Colonic mucosa (tissue), 4 donors: ENCODE data around the gene AHSG. TPM values are rescaled to one million over a fixed set of nuclear protein-coding genes. Genes with fewer than 3 reads are reported as not detected.
"Not testable (repeated sequence)": the region's sequence is repeated elsewhere in the genome, so short reads cannot be mapped to it uniquely, and the experiment has no call there.

Experiments
- DNase-seq: peaks from one replicate; pipeline ENCODE4 v3.0.0-alpha.2; 2020
- H3K27ac ChIP-seq: fragments of 200-600 bp; one replicate; pipeline ENCODE4 v1.8.0; 2021
- H3K27me3 ChIP-seq: fragments of 200-600 bp; one replicate; pipeline ENCODE4 v1.8.0; 2021
- H3K36me3 ChIP-seq: fragments of 200-600 bp; one replicate; pipeline ENCODE4 v1.8.0; 2021
- H3K4me1 ChIP-seq: fragments of 200-600 bp; one replicate; pipeline ENCODE4 v1.8.0; 2021; ENCODE audit warnings: mild to moderate bottlenecking
- H3K4me3 ChIP-seq: fragments of 200-600 bp; one replicate; pipeline ENCODE4 v1.8.0; 2021
- H3K9ac ChIP-seq, 2 donors: one replicate each; pipeline ENCODE4 v1.7.0; 2013; ENCODE audit warnings: control low read depth in 2 of 2, low read depth in 2 of 2, low read length in 2 of 2
- H3K9me3 ChIP-seq: fragments of 200-600 bp; one replicate; pipeline ENCODE4 v1.8.0; 2021
- CTCF ChIP-seq: fragments of 200-600 bp; IDR thresholded peaks from one replicate; pipeline ENCODE4 v1.8.0; 2022; ENCODE audit warnings: antibody characterized with exemption, mild to moderate bottlenecking
- intact Hi-C: fragments of 100-400 bp; cut with DNase I; formaldehyde crosslinking; loops from one replicate; pipeline ENCODE4 v1.14.1; 2022
- total RNA-seq, 2 donors: library from RNA; stranded (reverse); fragmentation: NEBNext Ultra II Directional in 1 of 2; extraction: Animal tissue kit (Norgen Biotek cat#: 25700) in 1 of 2; gene quantifications; one replicate each; pipeline ENCODE4 v1.2.1, GENCODE V29; 2021
- donor health status: healthy.
- donor health status: DM: no; HTN: no; CAD: no.
- donor health status: DM: no; HTN: no; CAD: no.

AHSG gene
- total RNA-seq, 2 donors from 2014 or later = 1.9 TPM; not detected in 1

GRCh38 chr3:186626254-186626847 lies 13.5 kb downstream of the AHSG start:
- Histone ChIP-seq H3K27me3 (no peaks in the 10 kb centered on the region), H3K9me3 (no peaks in the 10 kb centered on the region), H3K36me3 (no peaks in the 10 kb centered on the region), H3K27ac (no peak overlapping the region), H3K4me1 (no peaks in the 10 kb centered on the region), H3K4me3 (no peak overlapping the region), H3K9ac (no peak overlapping the region)
- no peak for TF ChIP-seq CTCF
- intact Hi-C loops = no loop called here
- DNase-seq = no peak

- Histone ChIP-seq H3K4me1 (no peaks in the 10 kb centered on the region), H3K4me3 (no peak overlapping the region), H3K36me3 (no peaks in the 10 kb centered on the region), H3K9ac (no peak overlapping the region), H3K27ac (no peak overlapping the region), H3K9me3 (no peaks in the 10 kb centered on the region), H3K27me3 (no peaks in the 10 kb centered on the region)
- no peak for DNase-seq
- intact Hi-C loops = no loop called here
- TF ChIP-seq CTCF = no peak
Measured at GRCh38 chr3:186627852-186628414, 15.1 kb downstream of the AHSG start.

GRCh38 chr3:186628756-186629155 lies 15.9 kb downstream of the AHSG start:
- no peak for TF ChIP-seq CTCF
- Histone ChIP-seq H3K9me3 (no peaks in the 10 kb centered on the region), H3K4me3 (no peak overlapping the region), H3K27ac (no peak overlapping the region), H3K36me3 (no peaks in the 10 kb centered on the region), H3K4me1 (no peaks in the 10 kb centered on the region), H3K27me3 (no peaks in the 10 kb centered on the region), H3K9ac (no peak overlapping the region)
- intact Hi-C loops = no loop called here
- no peak for DNase-seq

- Histone ChIP-seq H3K27ac (no peak overlapping the region), H3K4me3 (no peak overlapping the region), H3K36me3 (no peaks in the 10 kb centered on the region), H3K27me3 (no peaks in the 10 kb centered on the region), H3K9ac (no peak overlapping the region), H3K4me1 (no peaks in the 10 kb centered on the region), H3K9me3 (no peaks in the 10 kb centered on the region)
- TF ChIP-seq CTCF = no peak
- intact Hi-C loops = no loop called here
- DNase-seq = no peak
Measured at GRCh38 chr3:186630950-186631641, 18.2 kb downstream of the AHSG start.

DNA sequence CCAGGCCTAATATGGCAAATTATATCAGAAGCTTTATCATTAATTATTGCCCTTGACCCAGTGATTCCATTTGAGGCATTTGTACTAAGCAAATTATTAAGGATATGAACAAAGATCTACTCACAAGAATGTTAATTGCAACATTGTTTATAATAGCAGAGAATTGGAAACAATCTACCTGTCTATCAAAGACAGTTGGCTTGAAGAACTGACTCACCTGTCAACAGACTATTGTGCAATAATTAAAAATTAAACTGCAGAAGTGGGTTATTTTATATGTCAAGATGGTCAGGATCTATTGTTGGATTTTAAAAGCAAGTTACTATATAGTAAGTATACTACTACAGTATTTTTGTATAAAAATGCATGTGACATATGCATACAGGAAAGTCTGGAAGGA lies 20.6 kb downstream of the AHSG start:
- Histone ChIP-seq H3K27ac (no peak overlapping the region), H3K9me3 (no peaks in the 10 kb centered on the region), H3K27me3 (no peaks in the 10 kb centered on the region), H3K4me1 (no peaks in the 10 kb centered on the region), H3K4me3 (no peak overlapping the region), H3K9ac (no peak overlapping the region), H3K36me3 (no peaks in the 10 kb centered on the region)
- intact Hi-C loops = no loop called here
- no peak for DNase-seq
- TF ChIP-seq CTCF = no peak

DNA sequence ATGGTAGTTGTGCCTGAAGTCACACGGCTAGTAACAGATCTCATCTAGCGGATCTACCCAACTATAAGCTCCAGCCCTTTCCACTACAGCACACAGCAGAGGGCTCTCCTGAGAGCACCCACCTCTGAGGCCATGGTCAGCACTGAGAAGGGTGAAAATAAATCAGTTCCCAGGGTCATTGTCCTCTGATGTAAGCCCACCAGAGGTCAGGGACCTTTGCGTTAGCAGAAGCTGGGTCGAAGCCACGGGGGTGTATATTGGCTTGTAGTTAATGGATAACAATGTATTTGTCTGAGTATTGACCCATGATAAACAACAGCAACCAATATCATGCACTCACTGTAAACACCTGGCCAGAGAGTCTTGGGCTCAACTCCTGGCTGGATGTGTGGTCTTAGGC lies 21.3 kb downstream of the AHSG start:
- H3K27me3 ChIP-seq, H3K4me3 ChIP-seq, H3K36me3 ChIP-seq, intact Hi-C loops, H3K9ac ChIP-seq, H3K4me1 ChIP-seq, DNase-seq, H3K9me3 ChIP-seq, H3K27ac ChIP-seq: not testable (repeated sequence)
